SJSA1 (cell line): ENCODE measurements around the gene GDA. TPM values are rescaled to one million over a fixed set of nuclear protein-coding genes. Genes with fewer than 3 reads are reported as not detected.
A peak's percentile ranks its signal among the peaks of the same experiment; 100 is the strongest.

ENCODE experiments used
- DNase-seq, 2 experiments: peaks; one replicate each; pipeline ENCODE4 v3.0.0-alpha.2; 2015 to 2020; ENCODE audit warnings: low spot score in 2 of 2, low read depth in 1 of 2
- H3K27ac ChIP-seq: fragments of 250-450 bp; sonication (Bioruptor Pico); 2 replicates; pipeline ENCODE4 v1.5.1; 2020; ENCODE audit warnings: mild to moderate bottlenecking, moderate library complexity
- H3K27me3 ChIP-seq: fragments of 250-450 bp; sonication (Bioruptor Pico); replicated peaks from 2 replicates; pipeline ENCODE4 v1.5.1; 2020; ENCODE audit warnings: mild to moderate bottlenecking, moderate library complexity
- H3K36me3 ChIP-seq: fragments of 250-450 bp; sonication (Bioruptor Pico); 2 replicates; pipeline ENCODE4 v1.5.1; 2020; ENCODE audit warnings: mild to moderate bottlenecking
- H3K4me1 ChIP-seq: fragments of 250-450 bp; sonication (Bioruptor Pico); replicated peaks from 2 replicates; pipeline ENCODE4 v1.6.1; 2021; ENCODE audit warnings: mild to moderate bottlenecking
- H3K4me3 ChIP-seq: fragments of 250-450 bp; sonication (Bioruptor Pico); 2 replicates; pipeline ENCODE4 v1.5.1; 2020; ENCODE audit warnings: mild to moderate bottlenecking
- H3K9me3 ChIP-seq: fragments of 250-450 bp; sonication (Bioruptor Pico); replicated peaks from 2 replicates; pipeline ENCODE4 v1.5.1; 2020; ENCODE audit warnings: mild to moderate bottlenecking
- total RNA-seq: library from RNA; depleted of rRNA; stranded (reverse); fragments of >200 nt; shearing (Covaris generic); gene quantifications from 2 replicates; pipeline ENCODE4 v1.2.3, GENCODE V29; 2014; rRNA removed

GDA gene
- total RNA-seq: 0.22 and 0.39 TPM in 2 replicates

- H3K36me3 ChIP-seq: no peaks in the 10 kb centered on the region
- H3K9me3 ChIP-seq: no peaks in the 10 kb centered on the region
- peaks cover 15% of the 10 kb centered on the region for H3K27me3 ChIP-seq
- peak within 1 kb of the TSS; percentile 25 for H3K4me3 ChIP-seq
- no peak for DNase-seq
- H3K27ac ChIP-seq: no peak within 1 kb of the TSS
- peaks cover 6% of the 10 kb centered on the region; the same call in 1 of the 2 replicates for H3K4me1 ChIP-seq
These were observed at the start of gene GDA for GRCh38 chr9:72149231-72149975. GDA (plus strand) TSS chr9:72149440; CDS start chr9:72149560, 120 bp downstream.

- Histone ChIP-seq H3K4me3 (no peak overlapping the region), H3K36me3 (no peaks in the 10 kb centered on the region), H3K9me3 (no peaks in the 10 kb centered on the region), H3K27me3 (no peaks in the 10 kb centered on the region), H3K4me1 (no peaks in the 10 kb centered on the region), H3K27ac (no peak overlapping the region)
- DNase-seq: no peak
These were observed 46.7 kb upstream of the GDA start for GRCh38 chr9:72102520-72102919.

GRCh38 chr9:72113056-72113455 lies 36.2 kb upstream of the GDA start:
- no peaks in the 10 kb centered on the region for H3K36me3 ChIP-seq
- no peaks in the 10 kb centered on the region for H3K4me1 ChIP-seq
- no peak overlapping the region for H3K27ac ChIP-seq
- H3K27me3 ChIP-seq: no peaks in the 10 kb centered on the region
- no peaks in the 10 kb centered on the region for H3K9me3 ChIP-seq
- H3K4me3 ChIP-seq: no peak overlapping the region
- DNase-seq: no peak

GRCh38 chr9:72119853-72120252 lies 29.4 kb upstream of the GDA start:
- no peaks in the 10 kb centered on the region for H3K36me3 ChIP-seq
- no peaks in the 10 kb centered on the region for H3K9me3 ChIP-seq
- H3K4me1 ChIP-seq: no peaks in the 10 kb centered on the region
- DNase-seq: no peak
- H3K4me3 ChIP-seq: no peak overlapping the region
- no peak overlapping the region for H3K27ac ChIP-seq
- H3K27me3 ChIP-seq: no peaks in the 10 kb centered on the region

GRCh38 chr9:72124947-72125346 lies 24.3 kb upstream of the GDA start:
- no peak for DNase-seq
- H3K27ac ChIP-seq: no peak overlapping the region
- no peaks in the 10 kb centered on the region for H3K4me1 ChIP-seq
- no peak overlapping the region for H3K4me3 ChIP-seq
- no peaks in the 10 kb centered on the region for H3K27me3 ChIP-seq
- H3K9me3 ChIP-seq: no peaks in the 10 kb centered on the region
- H3K36me3 ChIP-seq: no peaks in the 10 kb centered on the region

GRCh38 chr9:72127753-72128152 lies 21.5 kb upstream of the GDA start:
- Histone ChIP-seq H3K9me3 (no peaks in the 10 kb centered on the region), H3K4me1 (no peaks in the 10 kb centered on the region), H3K27me3 (no peaks in the 10 kb centered on the region), H3K27ac (no peak overlapping the region), H3K36me3 (no peaks in the 10 kb centered on the region), H3K4me3 (no peak overlapping the region)
- DNase-seq: no peak

GRCh38 chr9:72128526-72128925 lies 20.7 kb upstream of the GDA start:
- no peaks in the 10 kb centered on the region for H3K9me3 ChIP-seq
- no peaks in the 10 kb centered on the region for H3K27me3 ChIP-seq
- no peak overlapping the region for H3K4me3 ChIP-seq
- H3K36me3 ChIP-seq: no peaks in the 10 kb centered on the region
- H3K27ac ChIP-seq: no peak overlapping the region
- no peaks in the 10 kb centered on the region for H3K4me1 ChIP-seq
- DNase-seq: no peak

- H3K36me3 ChIP-seq: no peaks in the 10 kb centered on the region
- H3K9me3 ChIP-seq: no peaks in the 10 kb centered on the region
- no peaks in the 10 kb centered on the region for H3K27me3 ChIP-seq
- no peak for DNase-seq
- no peaks in the 10 kb centered on the region for H3K4me1 ChIP-seq
- no peak overlapping the region for H3K4me3 ChIP-seq
- H3K27ac ChIP-seq: no peak overlapping the region
These were observed 19.7 kb upstream of the GDA start for GRCh38 chr9:72129271-72130156.

GRCh38 chr9:72130321-72130720 lies 18.9 kb upstream of the GDA start:
- DNase-seq: no peak
- no peak overlapping the region for H3K4me3 ChIP-seq
- no peaks in the 10 kb centered on the region for H3K27me3 ChIP-seq
- no peak overlapping the region for H3K27ac ChIP-seq
- H3K9me3 ChIP-seq: no peaks in the 10 kb centered on the region
- no peaks in the 10 kb centered on the region for H3K36me3 ChIP-seq
- H3K4me1 ChIP-seq: no peaks in the 10 kb centered on the region

GRCh38 chr9:72131206-72131605 lies 18.0 kb upstream of the GDA start:
- no peaks in the 10 kb centered on the region for H3K36me3 ChIP-seq
- H3K9me3 ChIP-seq: no peaks in the 10 kb centered on the region
- H3K27ac ChIP-seq: no peak overlapping the region
- no peak for DNase-seq
- no peaks in the 10 kb centered on the region for H3K4me1 ChIP-seq
- H3K27me3 ChIP-seq: no peaks in the 10 kb centered on the region
- H3K4me3 ChIP-seq: no peak overlapping the region

GRCh38 chr9:72132052-72132451 lies 17.2 kb upstream of the GDA start:
- no peak for DNase-seq
- H3K9me3 ChIP-seq: no peaks in the 10 kb centered on the region
- no peaks in the 10 kb centered on the region for H3K27me3 ChIP-seq
- no peaks in the 10 kb centered on the region for H3K4me1 ChIP-seq
- no peak overlapping the region for H3K27ac ChIP-seq
- no peaks in the 10 kb centered on the region for H3K36me3 ChIP-seq
- no peak overlapping the region for H3K4me3 ChIP-seq

GRCh38 chr9:72133365-72134035 lies 15.7 kb upstream of the GDA start:
- Histone ChIP-seq H3K4me3 (no peak overlapping the region), H3K27ac (no peak overlapping the region), H3K4me1 (no peaks in the 10 kb centered on the region), H3K36me3 (no peaks in the 10 kb centered on the region), H3K27me3 (no peaks in the 10 kb centered on the region; the same call in 1 of the 2 replicates), H3K9me3 (no peaks in the 10 kb centered on the region)
- no peak for DNase-seq

- no peak for DNase-seq
- H3K4me3 ChIP-seq: no peak overlapping the region
- no peaks in the 10 kb centered on the region for H3K9me3 ChIP-seq
- no peaks in the 10 kb centered on the region for H3K4me1 ChIP-seq
- H3K36me3 ChIP-seq: no peaks in the 10 kb centered on the region
- H3K27ac ChIP-seq: no peak overlapping the region
- no peaks in the 10 kb centered on the region; the same call in 1 of the 2 replicates for H3K27me3 ChIP-seq
These were observed 14.4 kb upstream of the GDA start for GRCh38 chr9:72134801-72135200.
